LNCAP (cell line): ENCODE data around the gene TNFRSF1A.

Experiments used
- TF ChIP-seq, protein P1 (sequence below): fragments of 450-650 bp; IDR thresholded peaks from 2 replicates; pipeline ENCODE4 v1.5.1; 2017; ENCODE audit warnings: mild to moderate bottlenecking

Gene TNFRSF1A

DNA sequence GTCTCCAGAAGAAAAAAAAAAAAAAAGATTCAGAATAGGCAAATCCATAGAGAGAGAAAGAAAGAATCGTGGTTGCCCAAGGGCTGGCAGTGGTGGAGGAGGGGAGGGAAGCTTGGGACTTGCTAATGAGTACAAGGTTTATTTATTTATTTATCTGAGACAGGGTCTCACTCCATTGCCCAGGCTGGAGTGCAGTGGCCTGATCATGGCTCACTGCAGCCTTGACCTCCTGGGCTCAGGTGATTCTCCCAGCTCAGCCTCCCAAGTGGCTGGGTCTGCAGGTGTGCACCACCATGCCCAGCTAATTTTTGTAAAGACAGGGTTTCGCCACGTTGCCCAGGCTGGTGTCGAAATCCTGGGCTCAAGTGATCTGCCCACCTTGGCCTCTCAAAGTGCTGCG lies 9.7 kb upstream of the TNFRSF1A start:
- TF ChIP-seq, protein P1, sequence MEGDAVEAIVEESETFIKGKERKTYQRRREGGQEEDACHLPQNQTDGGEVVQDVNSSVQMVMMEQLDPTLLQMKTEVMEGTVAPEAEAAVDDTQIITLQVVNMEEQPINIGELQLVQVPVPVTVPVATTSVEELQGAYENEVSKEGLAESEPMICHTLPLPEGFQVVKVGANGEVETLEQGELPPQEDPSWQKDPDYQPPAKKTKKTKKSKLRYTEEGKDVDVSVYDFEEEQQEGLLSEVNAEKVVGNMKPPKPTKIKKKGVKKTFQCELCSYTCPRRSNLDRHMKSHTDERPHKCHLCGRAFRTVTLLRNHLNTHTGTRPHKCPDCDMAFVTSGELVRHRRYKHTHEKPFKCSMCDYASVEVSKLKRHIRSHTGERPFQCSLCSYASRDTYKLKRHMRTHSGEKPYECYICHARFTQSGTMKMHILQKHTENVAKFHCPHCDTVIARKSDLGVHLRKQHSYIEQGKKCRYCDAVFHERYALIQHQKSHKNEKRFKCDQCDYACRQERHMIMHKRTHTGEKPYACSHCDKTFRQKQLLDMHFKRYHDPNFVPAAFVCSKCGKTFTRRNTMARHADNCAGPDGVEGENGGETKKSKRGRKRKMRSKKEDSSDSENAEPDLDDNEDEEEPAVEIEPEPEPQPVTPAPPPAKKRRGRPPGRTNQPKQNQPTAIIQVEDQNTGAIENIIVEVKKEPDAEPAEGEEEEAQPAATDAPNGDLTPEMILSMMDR, result no peak

DNA sequence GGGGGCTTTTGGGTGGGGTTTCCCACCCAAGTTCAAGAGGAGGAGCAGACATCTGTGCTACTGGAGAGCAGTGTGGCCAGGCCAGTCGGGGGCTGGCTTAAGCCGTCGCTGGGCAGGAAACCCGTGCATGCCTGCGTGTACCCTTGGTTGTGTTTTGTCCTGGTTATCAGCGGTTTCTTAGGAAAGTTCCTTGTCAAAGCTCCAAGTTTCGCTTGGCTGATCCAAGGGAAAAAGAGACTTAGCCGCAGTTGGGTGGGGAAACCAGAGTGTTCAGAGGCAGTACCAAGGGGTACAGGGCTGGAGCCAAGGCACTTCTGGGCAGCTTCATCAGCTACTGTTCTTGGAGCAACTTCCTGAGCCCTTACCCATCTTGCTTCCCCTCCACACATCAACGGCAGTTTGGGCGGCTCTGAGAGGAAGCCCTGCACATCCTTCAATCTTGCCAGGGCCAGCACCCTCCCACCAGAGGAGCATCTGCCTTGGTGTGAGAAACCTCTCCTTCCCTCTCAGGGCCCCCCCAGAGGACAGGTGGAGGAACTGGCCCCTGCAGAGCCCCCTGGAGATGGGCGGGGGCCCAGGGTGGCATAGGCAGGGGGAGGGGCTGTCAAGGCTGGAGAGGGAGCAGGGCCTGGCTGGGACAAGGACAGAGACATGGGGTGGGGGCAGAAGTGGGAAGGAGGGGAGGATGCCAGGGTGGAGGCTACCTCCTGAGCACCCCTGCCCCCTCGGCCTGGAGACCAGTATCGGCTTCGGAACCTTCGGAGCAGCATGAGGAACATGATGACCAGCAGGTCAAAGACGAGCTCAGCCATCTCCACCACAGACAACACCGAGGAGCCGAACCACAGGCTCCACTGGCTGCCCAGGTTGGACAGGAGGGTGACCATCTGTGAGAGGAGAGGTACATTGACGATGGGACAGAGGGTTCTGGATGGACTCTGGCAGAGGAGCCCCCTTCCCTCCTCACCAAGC lies 5.8 kb upstream of the TNFRSF1A start:
- TF ChIP-seq, protein P1, result no peak

DNA sequence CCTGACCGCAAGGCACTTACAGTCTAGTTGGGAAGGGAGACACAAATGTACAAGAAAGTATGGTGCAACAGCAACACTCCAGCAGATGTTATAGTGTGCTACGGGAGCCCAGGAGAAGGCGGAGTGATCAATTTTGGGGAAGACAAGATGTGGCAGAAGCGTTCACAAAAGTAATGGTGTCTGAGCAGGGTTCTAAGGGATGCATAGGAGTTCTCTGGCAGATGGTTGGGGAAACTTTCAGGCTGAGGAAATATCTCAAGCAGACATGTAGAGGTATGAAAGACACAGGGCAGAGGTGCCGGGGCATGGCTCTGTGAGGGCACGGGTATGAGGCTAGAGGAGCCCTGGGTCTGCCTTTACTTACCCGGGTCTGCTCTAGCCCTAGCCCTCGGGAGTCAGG lies 5.1 kb upstream of the TNFRSF1A start:
- TF ChIP-seq, protein P1, result no peak

DNA sequence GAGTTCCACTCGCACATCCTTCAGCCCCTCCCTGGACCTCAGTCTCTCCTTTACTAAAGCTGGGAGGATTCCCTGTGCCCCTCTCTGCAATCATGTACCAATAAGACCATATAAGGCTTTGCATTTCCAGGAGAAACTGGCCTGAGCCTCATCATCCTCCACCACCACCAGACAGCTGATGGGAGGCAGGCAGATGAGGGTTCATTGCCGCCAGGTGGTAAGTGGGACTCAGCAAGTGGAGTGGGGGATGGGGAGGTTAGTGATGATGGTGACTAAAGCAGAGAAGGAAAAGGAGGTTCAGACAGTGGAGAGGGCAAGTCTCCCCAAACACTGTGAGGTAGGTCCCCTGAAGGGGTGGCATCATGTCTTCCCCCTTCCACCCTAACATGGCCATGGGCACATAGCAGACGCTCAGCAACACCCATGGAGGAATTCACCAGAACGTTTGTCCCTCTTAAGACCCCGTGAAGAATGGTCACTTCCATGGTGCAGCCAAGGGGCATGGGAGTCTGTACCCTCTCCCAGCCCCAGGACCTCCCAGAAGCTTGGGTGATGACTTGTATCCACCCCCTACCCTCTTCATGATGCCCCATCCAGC lies 4.5 kb upstream of the TNFRSF1A start:
- TF ChIP-seq, protein P1, result no peak

DNA sequence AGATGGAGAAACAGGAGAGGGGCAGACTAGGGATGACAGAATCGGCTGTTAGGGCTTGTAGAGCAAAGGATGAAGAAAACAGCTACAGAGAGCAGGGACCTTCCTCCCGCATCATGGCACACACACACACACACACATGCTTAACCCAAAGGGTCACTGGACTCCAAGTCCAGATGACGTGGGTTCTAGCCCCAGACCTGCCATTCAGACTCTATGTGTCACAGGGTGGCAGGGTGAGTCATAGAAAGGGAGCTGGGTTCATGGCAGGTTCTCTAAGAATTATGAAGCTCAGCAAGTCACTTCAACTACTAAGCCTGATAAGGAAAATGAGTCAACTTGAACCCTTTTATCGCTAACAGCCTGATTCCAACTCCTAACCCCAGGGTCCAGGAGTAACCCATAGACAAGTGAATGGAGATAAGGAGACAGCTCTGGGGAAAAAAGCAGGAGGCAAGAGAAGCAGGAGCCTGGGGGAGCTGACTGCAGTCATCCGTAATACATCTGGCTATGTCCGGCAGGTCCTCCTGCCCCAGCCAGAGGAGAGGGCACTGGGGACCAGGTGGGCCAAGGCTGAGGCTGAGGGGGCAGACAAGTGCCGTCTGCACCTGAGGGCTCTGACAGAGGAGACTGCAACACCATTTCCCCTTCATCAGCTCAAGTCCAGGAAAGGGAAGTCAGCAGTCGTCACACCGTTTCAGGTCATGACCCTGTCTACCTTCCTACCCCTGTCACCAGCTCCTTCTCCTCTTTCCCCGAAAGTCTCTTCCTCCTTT lies 3.6 kb upstream of the TNFRSF1A start:
- TF ChIP-seq, protein P1, result no peak

DNA sequence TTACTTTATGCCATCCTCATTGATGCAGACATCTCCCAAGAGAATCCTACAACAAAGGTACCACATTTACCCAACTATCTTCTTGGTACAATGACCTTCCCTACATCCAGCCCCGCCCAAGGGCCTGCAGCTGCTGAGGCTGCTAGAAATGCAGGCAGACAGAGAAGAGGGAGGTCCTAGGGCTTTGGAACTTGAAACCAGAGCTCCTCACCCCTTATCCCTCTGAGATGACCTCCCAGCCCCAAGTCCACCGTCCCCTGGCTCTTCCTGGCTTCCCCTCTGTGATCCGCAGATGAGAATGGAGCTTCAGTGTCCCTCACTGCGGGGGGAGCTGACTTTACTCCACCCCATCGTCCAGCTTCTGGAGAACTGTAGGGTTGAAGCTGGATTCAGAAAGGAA lies 1.6 kb upstream of the TNFRSF1A start:
- TF ChIP-seq, protein P1, result no peak

DNA sequence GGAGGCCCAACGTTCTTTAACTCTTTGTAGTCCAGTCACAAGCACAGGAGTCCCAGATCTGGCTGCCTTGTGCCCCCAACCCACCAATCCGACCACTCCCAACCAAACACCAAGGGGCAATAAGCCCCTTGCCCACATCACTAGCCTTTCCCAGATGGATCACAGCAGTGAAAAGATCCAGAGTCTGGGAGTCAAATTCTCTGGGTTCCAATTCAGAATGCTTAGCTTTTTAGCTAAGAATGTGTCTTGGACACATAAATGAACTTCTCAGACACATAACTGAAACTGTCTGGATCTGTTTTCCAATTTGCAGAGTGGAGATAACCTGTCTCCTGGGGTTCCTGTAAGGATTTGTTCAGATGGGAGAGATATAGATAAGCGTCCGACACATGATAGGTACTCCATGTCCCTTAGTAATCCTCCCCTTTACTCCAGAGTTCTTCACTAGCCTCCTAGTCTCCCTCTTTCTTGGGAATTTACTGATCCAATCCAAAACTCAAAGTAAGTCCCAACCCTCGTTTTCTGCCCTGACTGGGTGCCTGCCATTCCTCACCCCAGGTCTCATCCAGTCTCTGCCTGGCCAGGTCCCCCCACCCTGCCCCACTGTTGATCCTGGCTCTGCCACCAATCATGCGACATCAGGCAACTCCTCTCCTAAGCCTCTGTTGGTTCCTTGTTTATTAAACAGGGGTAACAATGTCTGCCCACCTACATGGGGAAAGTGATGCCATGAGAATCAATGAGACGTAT lies 439 bp upstream of the TNFRSF1A start:
- TF ChIP-seq, protein P1, result no peak
